HUES6 (cell line): ENCODE data around the gene FAM120B.
"Not testable (repeated sequence)": the region's sequence is repeated elsewhere in the genome, so short reads cannot be mapped to it uniquely, and the experiment has no call there.

Source experiments
- H3K27ac ChIP-seq: 2 replicates; pipeline ENCODE4 v1.7.0; 2013; ENCODE audit warnings: low read depth, mild to moderate bottlenecking, low read length, inconsistent platforms
- H3K27me3 ChIP-seq: 2 replicates; pipeline ENCODE4 v1.6.1; 2013; ENCODE audit warnings: low read length; ENCODE audit not compliant: control insufficient read depth, insufficient read depth
- H3K36me3 ChIP-seq: 2 replicates; pipeline ENCODE4 v1.6.1; 2013; ENCODE audit warnings: low read length; ENCODE audit not compliant: control insufficient read depth, insufficient read depth
- H3K4me1 ChIP-seq: 2 replicates; pipeline ENCODE4 v1.6.1; 2013; ENCODE audit warnings: low read length; ENCODE audit not compliant: control insufficient read depth, insufficient read depth
- H3K4me3 ChIP-seq: 2 replicates; pipeline ENCODE4 v1.5.1; 2013; ENCODE audit warnings: low read depth, low read length
- H3K9ac ChIP-seq: one replicate; pipeline ENCODE4 v1.6.1; 2013; ENCODE audit warnings: mild to moderate bottlenecking, low read length
- H3K9me3 ChIP-seq: 2 replicates; pipeline ENCODE4 v1.6.1; 2013; ENCODE audit warnings: low read depth, low read length; ENCODE audit not compliant: control insufficient read depth, insufficient read depth

FAM120B gene

GRCh38 chr6:170344631-170345576 lies 38.3 kb downstream of the FAM120B start:
- H3K27ac ChIP-seq: no peak overlapping the region; the same call in 1 of the 2 replicates
- H3K4me3 ChIP-seq: no peak overlapping the region
- H3K9ac ChIP-seq: peak overlapping the region; percentile 28
- H3K27me3 ChIP-seq: no peaks in the 10 kb centered on the region
- H3K36me3 ChIP-seq: peaks cover 20% of the 10 kb centered on the region
- H3K4me1 ChIP-seq: peaks cover 17% of the 10 kb centered on the region; the same call in 1 of the 2 replicates
- H3K9me3 ChIP-seq: no peaks in the 10 kb centered on the region

- no peaks in the 10 kb centered on the region for H3K27me3 ChIP-seq
Observed at GRCh38 chr6:170345662-170346061, 39.1 kb downstream of the FAM120B start.

GRCh38 chr6:170346649-170347048 lies 40.1 kb downstream of the FAM120B start:
- Histone ChIP-seq H3K4me3 (no peak overlapping the region), H3K9ac (no peak overlapping the region), H3K4me1 (peaks cover 8% of the 10 kb centered on the region; the same call in 1 of the 2 replicates), H3K9me3 (peaks cover 7% of the 10 kb centered on the region), H3K27me3 (no peaks in the 10 kb centered on the region), H3K27ac (no peak overlapping the region), H3K36me3 (peaks cover 33% of the 10 kb centered on the region)

More at GRCh38 chr6:170345662-170346061, 39.1 kb downstream of the FAM120B start:
- Histone ChIP-seq H3K4me1 (peaks cover 15% of the 10 kb centered on the region; the same call in 1 of the 2 replicates), H3K9me3 (peaks cover under 1% of the 10 kb centered on the region), H3K4me3 (no peak overlapping the region), H3K27ac (no peak overlapping the region), H3K36me3 (peaks cover 28% of the 10 kb centered on the region), H3K9ac (no peak overlapping the region)

- H3K36me3 ChIP-seq: peaks cover 33% of the 10 kb centered on the region
- peaks cover 8% of the 10 kb centered on the region; the same call in 1 of the 2 replicates for H3K4me1 ChIP-seq
- no peaks in the 10 kb centered on the region for H3K27me3 ChIP-seq
- peaks cover 10% of the 10 kb centered on the region for H3K9me3 ChIP-seq
- no peak overlapping the region for H3K4me3 ChIP-seq
- H3K9ac ChIP-seq: no peak overlapping the region
- no peak overlapping the region for H3K27ac ChIP-seq
Observed at GRCh38 chr6:170347091-170347490, 40.5 kb downstream of the FAM120B start.

DNA sequence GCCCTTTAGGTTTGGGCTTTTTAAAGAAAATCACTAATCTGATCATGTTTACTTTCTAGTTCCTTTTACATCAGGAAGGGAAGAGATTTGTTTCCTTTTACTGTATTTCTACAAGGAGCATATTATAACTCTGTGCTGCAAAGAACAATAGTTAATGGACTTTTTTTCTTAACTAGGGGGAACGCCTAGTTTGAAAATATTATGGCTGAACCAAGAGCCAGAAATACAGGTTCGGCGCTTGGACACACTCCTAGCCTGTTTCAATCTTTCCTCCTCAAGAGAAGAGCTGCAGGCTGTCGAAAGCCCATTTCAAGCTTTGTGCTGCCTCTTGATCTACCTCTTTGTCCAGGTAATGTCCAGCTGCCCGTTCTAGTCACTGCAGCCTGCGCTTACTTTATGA lies 41.4 kb downstream of the FAM120B start:
- H3K27me3 ChIP-seq: no peaks in the 10 kb centered on the region
- peaks cover 8% of the 10 kb centered on the region; the same call in 1 of the 2 replicates for H3K4me1 ChIP-seq
- H3K36me3 ChIP-seq: peaks cover 33% of the 10 kb centered on the region
- H3K27ac ChIP-seq: no peak overlapping the region
- H3K9ac ChIP-seq: no peak overlapping the region
- H3K9me3 ChIP-seq: peaks cover 15% of the 10 kb centered on the region
- H3K4me3 ChIP-seq: no peak overlapping the region

- not testable (repeated sequence) for H3K27me3 ChIP-seq, H3K9ac ChIP-seq, H3K4me1 ChIP-seq, H3K4me3 ChIP-seq, H3K27ac ChIP-seq
- peaks cover 26% of the 10 kb centered on the region for H3K36me3 ChIP-seq
- peaks cover 24% of the 10 kb centered on the region for H3K9me3 ChIP-seq
Observed at GRCh38 chr6:170351456-170351855, 44.9 kb downstream of the FAM120B start.

DNA sequence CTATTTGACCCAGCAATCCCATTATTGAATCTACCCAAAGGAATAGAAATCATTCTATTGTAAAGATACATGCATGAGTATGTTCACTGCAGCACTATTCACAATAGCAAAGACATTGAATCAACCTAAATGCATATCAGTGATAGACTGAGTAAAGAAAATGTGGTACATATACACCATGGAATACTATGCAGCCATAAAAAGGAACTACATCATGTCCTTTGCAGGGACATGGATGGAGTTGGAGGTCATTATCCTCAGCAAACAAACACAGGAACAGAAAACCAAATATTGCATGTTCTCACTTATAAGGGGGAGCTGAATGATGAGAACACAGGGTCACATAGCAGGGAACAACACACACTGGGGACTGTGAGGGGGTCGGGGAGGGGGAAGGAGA lies 48.6 kb downstream of the FAM120B start:
- not testable (repeated sequence) for H3K9ac ChIP-seq, H3K4me1 ChIP-seq, H3K27me3 ChIP-seq, H3K4me3 ChIP-seq, H3K27ac ChIP-seq
- H3K36me3 ChIP-seq: peaks cover 26% of the 10 kb centered on the region
- peaks cover 24% of the 10 kb centered on the region for H3K9me3 ChIP-seq

DNA sequence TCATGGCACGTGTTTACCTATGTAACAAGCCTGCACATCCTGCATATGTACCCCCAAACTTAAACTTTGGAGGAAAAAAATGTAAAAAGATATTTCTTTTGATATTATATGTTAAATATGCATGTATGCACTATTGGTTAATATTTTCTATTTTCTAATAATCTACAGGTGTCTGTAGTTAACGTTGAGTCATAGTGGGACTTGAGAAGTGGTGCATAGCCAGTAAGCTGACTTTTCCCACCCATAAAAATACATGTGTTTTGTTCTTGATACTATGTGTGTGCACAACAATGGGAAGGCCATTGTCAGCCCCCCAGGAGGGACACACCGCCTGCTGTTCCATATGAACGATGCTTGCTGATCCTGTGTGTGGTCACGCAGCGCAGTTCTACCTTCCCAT lies 49.1 kb downstream of the FAM120B start:
- Histone ChIP-seq H3K36me3 (peaks cover 26% of the 10 kb centered on the region), H3K4me3 (no peak overlapping the region), H3K27me3 (no peaks in the 10 kb centered on the region), H3K9me3 (peaks cover 24% of the 10 kb centered on the region; the same call in 1 of the 2 replicates), H3K27ac (no peak overlapping the region), H3K4me1 (no peaks in the 10 kb centered on the region), H3K9ac (no peak overlapping the region)

- Histone ChIP-seq H3K4me3 (no peak overlapping the region), H3K36me3 (peaks cover 31% of the 10 kb centered on the region), H3K4me1 (no peaks in the 10 kb centered on the region), H3K27me3 (no peaks in the 10 kb centered on the region), H3K9ac (no peak overlapping the region), H3K9me3 (peaks cover 9% of the 10 kb centered on the region; the same call in 1 of the 2 replicates), H3K27ac (no peak overlapping the region)
Observed at GRCh38 chr6:170357812-170358211, 51.3 kb downstream of the FAM120B start.

DNA sequence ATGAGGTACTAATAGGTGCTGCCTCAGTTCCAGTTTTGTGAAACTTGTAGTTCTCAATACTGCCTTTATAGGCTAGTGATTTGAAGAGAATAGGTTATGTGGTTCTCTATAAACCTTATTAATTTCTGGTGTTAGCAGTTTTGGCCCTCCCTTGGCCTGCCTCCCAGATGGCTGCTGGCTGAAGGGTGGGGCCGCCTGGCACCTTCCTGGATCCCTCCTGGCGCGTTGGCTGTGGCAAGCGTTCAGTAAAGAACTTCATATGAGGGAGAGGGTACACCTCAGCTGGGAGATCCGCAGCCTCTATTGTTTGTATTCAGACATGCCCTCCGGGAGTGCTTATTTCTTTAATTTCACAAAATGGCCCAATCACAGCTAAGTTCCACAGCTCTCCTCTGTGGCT lies 51.9 kb downstream of the FAM120B start:
- H3K36me3 ChIP-seq: peaks cover 31% of the 10 kb centered on the region
- no peak overlapping the region for H3K9ac ChIP-seq
- peaks cover 7% of the 10 kb centered on the region; the same call in 1 of the 2 replicates for H3K9me3 ChIP-seq
- no peak overlapping the region for H3K4me3 ChIP-seq
- no peak overlapping the region for H3K27ac ChIP-seq
- H3K4me1 ChIP-seq: no peaks in the 10 kb centered on the region
- H3K27me3 ChIP-seq: no peaks in the 10 kb centered on the region

DNA sequence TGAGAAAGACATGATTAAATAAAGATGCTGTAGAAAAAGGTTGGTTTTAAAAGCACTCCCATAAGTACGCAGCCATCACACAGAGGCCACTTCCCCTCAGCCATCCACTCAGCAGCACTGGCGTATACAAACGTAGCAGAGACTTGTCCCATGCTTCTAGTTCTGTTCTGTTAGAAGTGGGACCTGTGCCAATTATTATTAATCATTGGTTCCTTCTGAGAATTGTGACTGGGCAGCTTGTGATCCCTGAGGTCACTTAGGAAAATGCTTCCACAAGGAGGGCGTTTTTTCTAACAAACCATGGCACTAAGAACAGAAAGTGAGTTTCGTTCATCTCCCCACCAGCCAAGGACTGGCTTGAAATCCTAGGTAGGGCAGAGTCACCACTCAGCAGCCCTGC lies 53.9 kb downstream of the FAM120B start:
- no peaks in the 10 kb centered on the region for H3K9me3 ChIP-seq
- H3K27me3 ChIP-seq: no peaks in the 10 kb centered on the region
- peaks cover 5% of the 10 kb centered on the region; the same call in 1 of the 2 replicates for H3K4me1 ChIP-seq
- peaks cover 31% of the 10 kb centered on the region for H3K36me3 ChIP-seq
- no peak overlapping the region for H3K27ac ChIP-seq
- no peak overlapping the region for H3K4me3 ChIP-seq
- no peak overlapping the region for H3K9ac ChIP-seq
